Mucosa of descending colon (tissue), 3 donors: Measurements from ENCODE around the gene SLC7A6OS. TPM values are rescaled to one million over a fixed set of nuclear protein-coding genes. Genes with fewer than 3 reads are reported as not detected.

ENCODE experiments used
- ATAC-seq: fragments of 200-7000 bp; cut with Tn5 transposase; one replicate; pipeline ENCODE4 v1.9.1; 2020; ENCODE audit warnings: mild to moderate bottlenecking, moderate library complexity
- DNase-seq, 3 donors: peaks; one replicate each; pipeline ENCODE4 v3.0.0-alpha.2; 2020
- H3K36me3 ChIP-seq: fragments of 200-600 bp; one replicate; pipeline ENCODE4 v1.8.0; 2021; ENCODE audit warnings: low read depth, mild to moderate bottlenecking
- H3K4me1 ChIP-seq: fragments of 200-600 bp; one replicate; pipeline ENCODE4 v1.8.0; 2021; ENCODE audit warnings: low read depth, mild to moderate bottlenecking
- H3K4me3 ChIP-seq: fragments of 200-600 bp; one replicate; pipeline ENCODE4 v1.8.0; 2021; ENCODE audit warnings: mild to moderate bottlenecking
- H3K9me3 ChIP-seq: fragments of 200-600 bp; one replicate; pipeline ENCODE4 v1.8.0; 2021; ENCODE audit warnings: mild to moderate bottlenecking
- CTCF ChIP-seq: fragments of 200-600 bp; IDR thresholded peaks from one replicate; pipeline ENCODE4 v1.8.0; 2022; ENCODE audit warnings: antibody characterized with exemption, mild to moderate bottlenecking
- intact Hi-C, 2 donors: fragments of 100-400 bp; cut with DNase I in 1 of 2; cut with micrococcal nuclease in 1 of 2; formaldehyde crosslinking; loops; one replicate each; pipeline versions ENCODE4 v1.11.0 to v1.11.1; 2022; cut with DNase I, micrococcal nuclease
- total RNA-seq, 3 donors: library from RNA; stranded (reverse); fragmentation: NEBNext Ultra II Directional in 2 of 3; extraction: Animal tissue kit (Norgen Biotek cat#: 25700) in 2 of 3; gene quantifications; one replicate each; pipeline versions ENCODE4 v1.2.1 to v1.2.4, GENCODE V29; 2021 to 2023
- donor health status: DM: no; HTN: no; CAD: no; lungs with moderate emphysema.
- donor health status: DM: no; HTN: no; CAD: no.
- donor health status: DM: no; HTN: yes; CAD: no.

The SLC7A6OS gene
- total RNA-seq, 3 donors from 2014 or later, result 16.2 to 22.0 (median 18.4) TPM

- no peak for TF ChIP-seq CTCF
- H3K4me1 ChIP-seq, result peaks cover 17% of the 10 kb centered on the region
These were observed 36.3 kb downstream of the SLC7A6OS start for GRCh38 chr16:68274441-68274840.

GRCh38 chr16:68273896-68274295 is 36.9 kb downstream of the SLC7A6OS start:
- Histone ChIP-seq H3K9me3 (no peaks in the 10 kb centered on the region), H3K36me3 (no peaks in the 10 kb centered on the region), H3K4me3 (no peak overlapping the region), H3K4me1 (peaks cover 22% of the 10 kb centered on the region)
- DNase-seq (no peak), ATAC-seq (no peak)
- no peak for TF ChIP-seq CTCF
- intact Hi-C loops, result no loop called here

More at GRCh38 chr16:68274441-68274840, 36.3 kb downstream of the SLC7A6OS start:
- H3K36me3 ChIP-seq, result no peaks in the 10 kb centered on the region
- no peaks in the 10 kb centered on the region for H3K9me3 ChIP-seq
- DNase-seq (no peak), ATAC-seq (no peak)
- intact Hi-C loops, result no loop called here
- no peak overlapping the region for H3K4me3 ChIP-seq

GRCh38 chr16:68273459-68273858 is 37.3 kb downstream of the SLC7A6OS start:
- no peak overlapping the region for H3K4me3 ChIP-seq
- no peaks in the 10 kb centered on the region for H3K9me3 ChIP-seq
- TF ChIP-seq CTCF, result no peak
- ATAC-seq (no peak), DNase-seq (no peak)
- intact Hi-C loops, result no loop called here
- H3K4me1 ChIP-seq, result peaks cover 26% of the 10 kb centered on the region
- H3K36me3 ChIP-seq, result no peaks in the 10 kb centered on the region

GRCh38 chr16:68272507-68273209 is 38.1 kb downstream of the SLC7A6OS start:
- H3K4me1 ChIP-seq, result peaks cover 33% of the 10 kb centered on the region
- TF ChIP-seq CTCF, result no peak
- intact Hi-C loops, result no loop called here
- H3K4me3 ChIP-seq, result no peak overlapping the region
- no peaks in the 10 kb centered on the region for H3K36me3 ChIP-seq
- DNase-seq (peak in 2 of 3 donors; percentile 43 to 57), ATAC-seq (peak; percentile 57)
- no peaks in the 10 kb centered on the region for H3K9me3 ChIP-seq

- no peak for TF ChIP-seq CTCF
- DNase-seq, result no peak
- Histone ChIP-seq H3K36me3 (no peaks in the 10 kb centered on the region), H3K4me3 (no peak overlapping the region), H3K4me1 (peaks cover 45% of the 10 kb centered on the region), H3K9me3 (no peaks in the 10 kb centered on the region)
- ATAC-seq, result no peak
- intact Hi-C loops, result no loop called here
These were observed 40.4 kb downstream of the SLC7A6OS start for GRCh38 chr16:68270353-68270752.
